HepG2 (cell line): ENCODE data around the gene SDR39U1. TPM values are rescaled to one million over a fixed set of nuclear protein-coding genes. Genes with fewer than 3 reads are reported as not detected.

Experiments
- GLMP ChIP-seq: sonication (generic); formaldehyde crosslinking; IDR thresholded peaks from 2 replicates; pipeline ENCODE4 v1.9.0; 2021; ENCODE audit warnings: missing genetic modification reagents, mild to moderate bottlenecking, borderline replicate concordance
- HIC2 ChIP-seq: sonication (generic); formaldehyde crosslinking; IDR thresholded peaks from 2 replicates; pipeline ENCODE4 v1.9.0; 2022; ENCODE audit warnings: low read depth, missing genetic modification reagents
- JARID2 ChIP-seq: sonication (generic); formaldehyde crosslinking; IDR thresholded peaks from 2 replicates; pipeline ENCODE4 v1.8.1; 2023; ENCODE audit warnings: missing genetic modification reagents, inconsistent platforms; ENCODE audit not compliant: insufficient replicate concordance
- MED1 ChIP-seq: sonication (generic); formaldehyde crosslinking; IDR thresholded peaks from 2 replicates; pipeline ENCODE4 v1.4.0; 2020; ENCODE audit warnings: missing genetic modification reagents
- NFAT5 ChIP-seq: sonication (generic); formaldehyde crosslinking; IDR thresholded peaks from 2 replicates; pipeline ENCODE4 v1.4.0; 2020; ENCODE audit warnings: missing genetic modification reagents
- NFKB2 ChIP-seq: sonication (generic); formaldehyde crosslinking; IDR thresholded peaks from 2 replicates; pipeline ENCODE4 v1.4.0; 2020; ENCODE audit warnings: missing genetic modification reagents, borderline replicate concordance
- PLSCR1 ChIP-seq: sonication (generic); formaldehyde crosslinking; IDR thresholded peaks from 2 replicates; pipeline ENCODE4 v1.5.0; 2020; ENCODE audit warnings: missing genetic modification reagents, mild to moderate bottlenecking, borderline replicate concordance
- ZBTB34 ChIP-seq: sonication (generic); formaldehyde crosslinking; IDR thresholded peaks from 2 replicates; pipeline ENCODE4 v1.8.0; 2022; ENCODE audit warnings: mild to moderate bottlenecking, missing genetic modification reagents
- ZBTB44 ChIP-seq: sonication (generic); formaldehyde crosslinking; IDR thresholded peaks from 2 replicates; pipeline ENCODE4 v1.4.0; 2020; ENCODE audit warnings: missing genetic modification reagents
- ZNF281 ChIP-seq: sonication (generic); formaldehyde crosslinking; IDR thresholded peaks from 2 replicates; pipeline ENCODE4 v1.4.0; 2020; ENCODE audit warnings: missing genetic modification reagents, borderline replicate concordance
- ZNF547 ChIP-seq: sonication (generic); formaldehyde crosslinking; IDR thresholded peaks from 2 replicates; pipeline ENCODE4 v1.5.1; 2020; ENCODE audit warnings: mild to moderate bottlenecking, missing genetic modification reagents
- ZSCAN31 ChIP-seq: sonication (generic); formaldehyde crosslinking; IDR thresholded peaks from 2 replicates; pipeline ENCODE4 v1.5.0; 2020; ENCODE audit warnings: low read depth, mild to moderate bottlenecking, missing genetic modification reagents
- polyA plus RNA-seq, 8 experiments: library from polyadenylated mRNA; depleted of rRNA in 3 of 8; stranded (reverse) in 7 of 8; unstranded in 1 of 8; fragments of >200 nt; fragmentation: Illumina TruSeq in 4 of 8; extraction: Trizol in 4 of 8; gene quantifications; 2 replicates each; pipeline versions ENCODE4 v1.2.1 to v1.2.3, GENCODE V29; 2011 to 2016; ENCODE audit warnings: low read depth in 4 of 8, missing spikeins in 1 of 8, mixed read lengths in 1 of 8; ENCODE audit not compliant: insufficient read depth in 1 of 8
- total RNA-seq, 5 experiments: library from RNA; depleted of rRNA; stranded (reverse); fragments of >200 nt; fragmentation: Illumina TruSeq; extraction: Trizol; gene quantifications; 2 replicates each; pipeline ENCODE4 v1.2.3, GENCODE V29; 2016; ENCODE audit warnings: low read depth in 1 of 5

SDR39U1 gene
- total and polyA plus RNA-seq, 2 of the 13 experiments (the other 11 are each of a cell fraction or from before 2014, with no cell fraction given) = 34.4 to 129 TPM

GRCh38 chr14:24426912-24427536 is 15.6 kb downstream of the SDR39U1 start (continued):
- TF ChIP-seq ZNF281 (peak; percentile 43; the same call in 1 of the 2 replicates), PLSCR1 (no peak), HIC2 (CRISPR knock-in tag) (peak; percentile 78; the same call in 1 of the 2 replicates), ZSCAN31 (CRISPR knock-in tag) (peak; percentile 82; the same call in 1 of the 2 replicates), ZBTB34 (CRISPR knock-in tag) (no peak; the same call in 1 of the 2 replicates), JARID2 (CRISPR knock-in tag) (peak; percentile 89), MED1 (CRISPR knock-in tag) (peak; percentile 38; the same call in 1 of the 2 replicates), GLMP (no peak), ZNF547 (no peak; the same call in 1 of the 2 replicates), ZBTB44 (CRISPR knock-in tag) (no peak), NFAT5 (CRISPR knock-in tag) (no peak; the same call in 1 of the 2 replicates), NFKB2 (CRISPR knock-in tag) (peak; percentile 69)
